ENCODE results near the gene DSTN.

DSTN gene

GRCh38 chr20:17621229-17621968 is 51.5 kb downstream of the DSTN start:
- FAIRE-seq (no peak), DNase-seq (ENCODE audit: extremely low spot score, insufficient read length, low read depth) (no peak)

DNA sequence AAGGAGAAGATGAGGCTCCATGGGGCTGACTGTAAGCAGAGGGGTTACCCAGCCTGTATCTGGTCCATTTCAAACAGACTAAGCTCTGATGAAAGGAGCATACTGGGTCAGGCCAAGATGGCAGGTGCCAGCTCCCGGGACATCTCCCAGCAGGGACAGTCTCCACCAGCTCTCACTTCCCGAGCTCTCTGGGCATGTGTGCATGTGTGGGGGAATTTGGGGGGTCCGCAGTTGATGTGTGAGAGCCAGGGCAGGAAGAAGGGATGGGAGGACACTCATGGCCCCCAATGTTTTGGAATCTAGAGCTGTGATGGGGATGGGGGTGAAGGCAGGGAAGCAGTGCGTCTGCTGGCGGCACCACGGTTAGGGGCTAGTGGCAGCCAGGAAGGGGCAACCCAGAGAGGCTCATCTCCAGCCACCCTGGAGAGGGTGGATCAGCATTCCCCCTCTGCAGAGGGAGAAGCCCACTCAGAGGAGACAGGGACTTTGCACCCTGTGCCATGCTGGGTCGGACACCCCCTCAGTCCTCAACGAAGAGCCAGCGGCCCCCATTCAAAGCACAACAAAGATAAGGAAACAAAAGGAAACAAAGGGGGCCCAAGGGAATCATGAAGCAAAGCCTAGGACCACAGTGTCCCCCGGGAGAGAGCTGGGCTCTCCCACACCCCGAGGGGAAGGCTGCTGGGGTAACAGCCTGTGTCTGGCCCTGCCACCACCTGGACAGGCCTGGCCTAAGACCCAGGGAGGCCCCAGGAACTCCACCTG is 52.4 kb downstream of the DSTN start:
- DNase-seq (ENCODE audit: extremely low spot score, insufficient read length, low read depth) (no peak), FAIRE-seq (no peak)

GRCh38 chr20:17622851-17623508 is 53.1 kb downstream of the DSTN start:
- DNase-seq (ENCODE audit: extremely low spot score, insufficient read length, low read depth) (no peak), FAIRE-seq (no peak)

- no peak for DNase-seq (ENCODE audit: extremely low spot score, insufficient read length, low read depth)
- FAIRE-seq = no peak
Observed at GRCh38 chr20:17624070-17624469, 54.2 kb downstream of the DSTN start.

DNA sequence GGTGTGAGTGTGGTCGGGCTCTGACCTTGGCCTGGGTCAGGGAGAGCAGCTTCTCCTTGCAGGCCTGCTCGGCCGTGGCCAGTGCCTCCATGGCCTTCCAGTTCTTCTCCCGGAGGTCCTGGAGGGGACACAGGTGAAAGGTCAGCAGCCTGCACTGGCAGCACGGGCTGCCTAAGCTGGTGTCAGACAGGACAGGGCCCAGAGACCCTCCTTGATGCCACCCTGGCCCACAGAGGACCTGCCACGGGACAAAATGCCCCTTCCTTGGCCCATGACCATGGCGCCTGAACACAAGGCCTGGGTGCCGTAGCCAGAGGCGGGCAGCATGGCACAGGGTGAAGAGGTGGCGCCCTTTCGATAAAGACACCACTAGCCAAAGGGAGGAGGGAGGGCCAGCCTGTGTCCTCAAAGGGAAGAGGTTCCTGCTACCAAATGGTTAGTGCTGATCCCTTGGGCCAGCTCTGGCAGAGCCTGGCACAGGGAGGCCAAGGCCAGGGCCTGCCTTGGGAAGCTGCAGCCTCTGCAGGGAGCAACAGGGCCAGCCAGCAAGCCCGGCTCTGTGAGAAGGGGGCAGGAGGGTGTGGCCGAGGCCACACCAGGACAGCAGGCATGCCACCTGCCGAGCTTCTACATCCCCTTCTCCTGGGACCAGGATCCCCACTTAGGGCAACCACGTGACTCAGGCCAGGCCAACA is 54.8 kb downstream of the DSTN start:
- FAIRE-seq (no peak), DNase-seq (ENCODE audit: extremely low spot score, insufficient read length, low read depth) (no peak)

- no peak for DNase-seq (ENCODE audit: extremely low spot score, insufficient read length, low read depth)
- FAIRE-seq = no peak
Observed at GRCh38 chr20:17625246-17626051, 55.6 kb downstream of the DSTN start.

DNA sequence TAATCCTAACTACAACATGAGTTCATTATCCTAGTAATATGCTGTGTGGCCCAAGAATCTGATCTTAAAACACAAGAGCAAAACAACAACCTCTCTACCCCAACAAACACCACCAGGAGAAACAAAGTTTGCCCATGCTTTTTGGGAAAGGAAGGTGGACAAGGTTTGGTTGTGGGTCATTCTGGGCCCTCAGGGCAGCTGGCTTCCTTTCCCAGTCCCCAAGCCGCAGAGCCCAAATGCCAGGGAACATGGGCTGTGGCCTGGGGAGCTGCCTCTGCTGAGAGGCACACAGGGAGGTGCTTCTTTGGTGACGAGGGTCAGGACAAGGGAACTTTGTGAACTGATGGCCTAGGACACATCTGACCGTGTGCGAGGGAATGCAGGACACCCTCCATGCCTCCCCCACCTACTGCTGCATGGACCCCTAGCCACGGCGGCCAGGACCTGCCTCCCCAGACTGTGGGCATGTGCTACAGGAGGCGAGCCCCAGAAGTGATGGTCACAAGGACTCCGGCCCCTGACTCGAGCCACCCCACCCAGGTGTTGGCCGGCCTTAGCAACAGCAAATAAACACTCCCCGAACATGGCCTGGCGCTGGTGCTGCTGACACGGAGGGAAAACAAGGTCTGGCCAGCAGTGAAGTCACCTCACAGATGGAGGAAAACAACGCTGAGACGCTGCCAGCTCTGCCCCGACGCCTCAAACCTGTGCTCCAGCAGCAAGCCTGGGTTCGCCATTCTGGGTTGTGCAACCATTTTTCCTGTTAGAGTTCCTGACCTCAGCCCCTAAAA is 56.5 kb downstream of the DSTN start:
- DNase-seq (ENCODE audit: extremely low spot score, insufficient read length, low read depth) (no peak), FAIRE-seq (no peak)

GRCh38 chr20:17627101-17627955 is 57.5 kb downstream of the DSTN start:
- FAIRE-seq (no peak), DNase-seq (ENCODE audit: extremely low spot score, insufficient read length, low read depth) (no peak)

GRCh38 chr20:17628101-17628841 is 58.4 kb downstream of the DSTN start:
- FAIRE-seq = no peak
- no peak for DNase-seq (ENCODE audit: extremely low spot score, insufficient read length, low read depth)

- no peak for FAIRE-seq
- DNase-seq (ENCODE audit: extremely low spot score, insufficient read length, low read depth) = no peak
Observed at GRCh38 chr20:17629025-17629424, 59.1 kb downstream of the DSTN start.

DNA sequence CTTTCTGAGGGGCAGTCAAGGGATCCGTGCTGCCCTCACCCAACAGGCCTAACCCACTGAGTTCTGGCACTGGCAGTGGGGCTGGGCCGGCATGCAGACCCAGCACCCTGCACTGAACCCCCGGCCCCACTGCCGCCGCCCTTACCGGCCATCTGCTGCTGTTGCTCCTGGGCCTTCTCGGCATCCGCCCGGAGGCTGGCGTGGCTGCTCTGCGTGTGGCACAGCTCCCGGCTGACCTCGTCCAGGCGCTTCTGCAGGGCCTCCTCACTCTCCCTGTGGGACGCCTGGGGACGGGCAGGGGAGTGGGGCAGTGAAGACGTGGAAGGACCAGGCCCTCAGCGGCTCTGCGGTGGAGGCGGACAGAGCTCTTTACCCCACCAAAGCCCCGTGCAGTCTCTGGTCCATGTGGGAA is 59.8 kb downstream of the DSTN start:
- DNase-seq (ENCODE audit: extremely low spot score, insufficient read length, low read depth) (no peak), FAIRE-seq (no peak)

DNA sequence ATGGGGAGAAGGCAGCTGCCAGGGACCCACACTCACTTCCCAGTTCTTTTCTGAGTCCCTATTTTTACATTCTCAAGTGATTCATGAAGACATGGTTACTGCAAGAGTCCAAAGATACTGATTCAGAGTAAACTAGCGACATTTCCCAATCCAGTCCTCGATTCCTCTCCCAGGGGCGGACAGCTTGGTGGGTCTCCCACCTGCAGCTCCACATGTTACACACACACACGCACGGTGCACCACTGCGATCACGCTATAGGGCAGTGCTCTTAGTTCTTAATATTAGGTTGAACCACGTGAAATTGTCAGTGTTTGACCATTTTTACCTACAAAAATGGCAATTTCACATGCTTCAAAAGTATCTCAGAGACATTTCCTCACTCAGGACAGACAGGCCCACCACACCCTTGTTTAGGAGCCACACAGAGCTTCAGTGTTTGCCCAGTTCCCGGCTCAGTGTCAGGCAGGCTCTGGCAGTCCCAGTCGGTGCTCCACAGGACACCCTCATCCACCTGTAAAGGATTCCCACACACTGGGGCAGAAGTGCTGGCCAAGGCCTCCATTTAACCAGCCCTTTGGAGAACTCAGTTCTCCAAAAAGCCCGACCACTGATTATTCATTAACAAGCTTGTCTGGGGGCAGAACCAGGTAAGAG is 60.4 kb downstream of the DSTN start:
- DNase-seq (ENCODE audit: extremely low spot score, insufficient read length, low read depth) (no peak), FAIRE-seq (no peak)

GRCh38 chr20:17630806-17631195 is 60.9 kb downstream of the DSTN start:
- no peak for FAIRE-seq

GRCh38 chr20:17631576-17632319 is 61.9 kb downstream of the DSTN start:
- FAIRE-seq (no peak), DNase-seq (ENCODE audit: extremely low spot score, insufficient read length, low read depth) (no peak)

More at GRCh38 chr20:17630806-17631195, 60.9 kb downstream of the DSTN start:
- no peak for DNase-seq (ENCODE audit: extremely low spot score, insufficient read length, low read depth)

GRCh38 chr20:17633221-17633849 is 63.5 kb downstream of the DSTN start:
- no peak for DNase-seq (ENCODE audit: extremely low spot score, insufficient read length, low read depth)
- no peak for FAIRE-seq
